Loucy (cell line): Measurements from ENCODE around the gene CREB3L4.

Experiments used
- H2AFZ ChIP-seq: fragments of 200-600 bp; sonication (generic); 2 replicates; pipeline ENCODE4 v1.6.0; 2016; ENCODE audit warnings: antibody characterized with exemption, mild to moderate bottlenecking, low read length, moderate library complexity
- H3F3A ChIP-seq: fragments of 200-600 bp; 2 replicates; pipeline ENCODE4 v1.6.0; 2016; ENCODE audit warnings: antibody characterized with exemption, low read depth, mild to moderate bottlenecking
- H3K27me3 ChIP-seq: fragments of 200-600 bp; sonication (generic); 2 replicates; pipeline ENCODE4 v1.6.1; 2014; ENCODE audit warnings: low read length, mild to moderate bottlenecking; ENCODE audit not compliant: insufficient read depth, poor library complexity, severe bottlenecking
- H3K36me3 ChIP-seq: fragments of 200-600 bp; sonication (generic); 2 replicates; pipeline ENCODE4 v1.6.1; 2016; ENCODE audit warnings: low read length; ENCODE audit not compliant: insufficient read depth
- H3K4me1 ChIP-seq: fragments of 200-600 bp; sonication (generic); 2 replicates; pipeline ENCODE4 v1.5.1; 2014; ENCODE audit warnings: low read length, mild to moderate bottlenecking; ENCODE audit not compliant: insufficient read depth, poor library complexity, severe bottlenecking
- H3K4me2 ChIP-seq: fragments of 200-600 bp; sonication (generic); 2 replicates; pipeline ENCODE4 v1.6.0; 2014; ENCODE audit warnings: antibody characterized with exemption, low read length, low read depth, mild to moderate bottlenecking; ENCODE audit not compliant: poor library complexity, severe bottlenecking
- H3K4me3 ChIP-seq: fragments of 200-600 bp; sonication (generic); 2 replicates; pipeline ENCODE4 v1.5.1; 2014; ENCODE audit warnings: low read length, mild to moderate bottlenecking, mixed read lengths; ENCODE audit not compliant: poor library complexity, severe bottlenecking
- H3K79me2 ChIP-seq: fragments of 200-600 bp; sonication (generic); 2 replicates; pipeline ENCODE4 v1.6.1; 2014; ENCODE audit warnings: low read length; ENCODE audit not compliant: insufficient read depth
- H3K9ac ChIP-seq: fragments of 200-600 bp; sonication (generic); 2 replicates; pipeline ENCODE4 v1.6.0; 2014; ENCODE audit warnings: mild to moderate bottlenecking, low read depth, low read length, moderate library complexity; ENCODE audit not compliant: poor library complexity, severe bottlenecking
- H3K9me2 ChIP-seq: fragments of 200-600 bp; sonication (generic); replicated peaks from 2 replicates; pipeline ENCODE4 v1.6.1; 2016; ENCODE audit warnings: low read depth, low read length, mixed read lengths
- H3K9me3 ChIP-seq: fragments of 200-600 bp; sonication (generic); 2 replicates; pipeline ENCODE4 v1.6.1; 2014; ENCODE audit warnings: mild to moderate bottlenecking, antibody characterized with exemption, low read length, low read depth; ENCODE audit not compliant: insufficient read depth
- H4K20me1 ChIP-seq: fragments of 200-600 bp; sonication (generic); 2 replicates; pipeline ENCODE4 v1.6.0; 2014; ENCODE audit warnings: antibody characterized with exemption, low read length, mild to moderate bottlenecking; ENCODE audit not compliant: insufficient read depth, poor library complexity, severe bottlenecking
- EZH2phosphoT487 ChIP-seq: fragments of 200-600 bp; IDR thresholded peaks from 2 replicates; pipeline ENCODE4 v1.6.1; 2018; ENCODE audit warnings: antibody characterized with exemption, mild to moderate bottlenecking, moderate library complexity, borderline replicate concordance
- TF ChIP-seq, protein P1 (sequence below): fragments of 200-600 bp; sonication (generic); conservative IDR thresholded peaks from 2 replicates; pipeline ENCODE4 v1.5.1; 2014; ENCODE audit warnings: mild to moderate bottlenecking, antibody characterized with exemption, low read length

CREB3L4 gene

DNA sequence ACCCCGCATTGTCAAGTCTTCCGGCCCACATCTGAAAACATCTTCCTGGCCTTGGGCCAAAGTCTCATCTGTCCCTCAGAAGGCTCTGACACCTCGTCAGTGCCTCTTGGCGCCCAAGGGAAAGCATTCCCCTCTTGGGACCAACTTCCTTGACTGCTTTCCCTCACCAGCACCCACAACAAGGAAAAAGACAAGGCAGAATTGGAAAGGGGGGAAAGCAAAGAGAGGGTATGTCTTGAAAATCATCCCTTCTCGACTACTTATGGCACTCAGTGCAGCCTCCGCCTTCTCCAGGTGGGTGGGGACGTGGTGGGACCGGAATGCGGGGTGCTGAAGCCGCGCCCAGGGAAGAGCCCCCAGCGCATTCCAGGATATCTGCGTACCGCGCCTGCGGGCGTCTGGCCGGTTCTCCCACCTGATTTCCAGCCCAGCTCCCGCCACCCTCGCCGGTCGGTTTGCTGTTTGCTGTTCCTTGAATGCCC lies 3.8 kb upstream of the CREB3L4 start:
- Histone ChIP-seq H3K79me2 (peaks cover 65% of the 10 kb centered on the region), H3F3A (no peaks in the 10 kb centered on the region), H3K36me3 (no peaks in the 10 kb centered on the region), H3K9me3 (no peaks in the 10 kb centered on the region), H2AFZ (peak overlapping the region; percentile 88; the same call in 1 of the 2 replicates), H3K4me2 (peak overlapping the region; percentile 94), H3K9ac (peak overlapping the region; percentile 85), H3K4me1 (peaks cover 47% of the 10 kb centered on the region), H3K9me2 (no peaks in the 10 kb centered on the region), H3K4me3 (peak overlapping the region; percentile 80), H3K27me3 (no peaks in the 10 kb centered on the region), H4K20me1 (peaks cover 6% of the 10 kb centered on the region)
- TF ChIP-seq, protein P1, sequence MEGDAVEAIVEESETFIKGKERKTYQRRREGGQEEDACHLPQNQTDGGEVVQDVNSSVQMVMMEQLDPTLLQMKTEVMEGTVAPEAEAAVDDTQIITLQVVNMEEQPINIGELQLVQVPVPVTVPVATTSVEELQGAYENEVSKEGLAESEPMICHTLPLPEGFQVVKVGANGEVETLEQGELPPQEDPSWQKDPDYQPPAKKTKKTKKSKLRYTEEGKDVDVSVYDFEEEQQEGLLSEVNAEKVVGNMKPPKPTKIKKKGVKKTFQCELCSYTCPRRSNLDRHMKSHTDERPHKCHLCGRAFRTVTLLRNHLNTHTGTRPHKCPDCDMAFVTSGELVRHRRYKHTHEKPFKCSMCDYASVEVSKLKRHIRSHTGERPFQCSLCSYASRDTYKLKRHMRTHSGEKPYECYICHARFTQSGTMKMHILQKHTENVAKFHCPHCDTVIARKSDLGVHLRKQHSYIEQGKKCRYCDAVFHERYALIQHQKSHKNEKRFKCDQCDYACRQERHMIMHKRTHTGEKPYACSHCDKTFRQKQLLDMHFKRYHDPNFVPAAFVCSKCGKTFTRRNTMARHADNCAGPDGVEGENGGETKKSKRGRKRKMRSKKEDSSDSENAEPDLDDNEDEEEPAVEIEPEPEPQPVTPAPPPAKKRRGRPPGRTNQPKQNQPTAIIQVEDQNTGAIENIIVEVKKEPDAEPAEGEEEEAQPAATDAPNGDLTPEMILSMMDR, result no peak

DNA sequence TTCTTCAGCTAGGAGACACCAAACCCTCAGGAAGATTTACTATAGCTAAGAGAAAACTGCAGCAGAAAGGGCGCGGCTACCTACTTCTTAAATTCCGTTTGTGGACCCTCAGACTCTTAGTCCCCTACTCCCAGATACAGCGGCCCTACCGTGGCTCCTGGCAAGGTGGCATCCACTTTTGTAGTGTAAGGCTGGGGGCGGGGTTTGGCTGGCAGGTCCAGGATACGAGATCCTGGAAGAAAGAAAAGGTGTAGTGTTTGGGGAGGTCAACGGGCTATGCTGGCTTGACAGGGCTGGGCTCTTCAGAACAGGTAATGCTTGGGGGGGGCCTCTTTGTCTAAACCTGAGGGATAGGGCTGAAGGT lies 280 bp downstream of the CREB3L4 start:
- no peaks in the 10 kb centered on the region for H3K27me3 ChIP-seq
- peak overlapping the region; percentile 97 for H3K9ac ChIP-seq
- peak overlapping the region; percentile 78 for H3K4me2 ChIP-seq
- no peaks in the 10 kb centered on the region for H3F3A ChIP-seq
- peaks cover 55% of the 10 kb centered on the region for H3K79me2 ChIP-seq
- H3K4me1 ChIP-seq, result peaks cover 44% of the 10 kb centered on the region
- peak overlapping the region; percentile 47 for H2AFZ ChIP-seq
- no peak for TF ChIP-seq EZH2phosphoT487
- TF ChIP-seq, protein P1, result no peak
- H3K36me3 ChIP-seq, result no peaks in the 10 kb centered on the region
- no peaks in the 10 kb centered on the region for H3K9me3 ChIP-seq
- peak overlapping the region; percentile 90 for H3K4me3 ChIP-seq
- no peaks in the 10 kb centered on the region for H4K20me1 ChIP-seq
- H3K9me2 ChIP-seq, result no peaks in the 10 kb centered on the region

DNA sequence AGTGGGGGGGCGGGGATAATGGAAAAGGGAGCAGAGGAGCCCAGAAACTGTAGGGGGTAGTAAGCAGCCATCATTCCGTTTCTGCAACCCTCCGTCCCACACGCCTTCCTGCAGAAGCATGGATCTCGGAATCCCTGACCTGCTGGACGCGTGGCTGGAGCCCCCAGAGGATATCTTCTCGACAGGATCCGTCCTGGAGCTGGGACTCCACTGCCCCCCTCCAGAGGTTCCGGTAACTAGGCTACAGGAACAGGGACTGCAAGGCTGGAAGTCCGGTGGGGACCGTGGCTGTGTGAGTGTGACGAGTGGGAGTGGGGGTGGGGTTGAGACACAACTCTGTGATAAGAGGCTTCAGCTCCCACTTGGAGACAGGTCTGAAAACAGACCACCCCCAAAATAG lies 706 bp downstream of the CREB3L4 start:
- Histone ChIP-seq H3K4me1 (peaks cover 42% of the 10 kb centered on the region), H3K9me2 (no peaks in the 10 kb centered on the region), H3K4me2 (peak overlapping the region; percentile 78), H3K4me3 (peak overlapping the region; percentile 90), H2AFZ (no peak overlapping the region), H3K9ac (peak overlapping the region; percentile 97), H3K27me3 (no peaks in the 10 kb centered on the region), H3F3A (no peaks in the 10 kb centered on the region), H3K79me2 (peaks cover 52% of the 10 kb centered on the region), H3K36me3 (no peaks in the 10 kb centered on the region), H4K20me1 (no peaks in the 10 kb centered on the region), H3K9me3 (no peaks in the 10 kb centered on the region)
- TF ChIP-seq, protein P1, result no peak
- TF ChIP-seq EZH2phosphoT487, result no peak
